Gastrocnemius medialis (tissue), 4 donors: Measurements from ENCODE around the gene CACNB4.

ENCODE experiments used
- CTCF ChIP-seq, 5 experiments: fragments of 450-650 bp in 3 of 5; fragments of 200-600 bp in 2 of 5; sonication (generic) in 2 of 5; IDR thresholded peaks in 4 of 5; conservative IDR thresholded peaks in 1 of 5; 1 replicate in 4 of 5; 2 replicates in 1 of 5; pipeline ENCODE4 v1.5.1; 2016 to 2019; ENCODE audit warnings: antibody characterized with exemption in 5 of 5, mild to moderate bottlenecking in 3 of 5, moderate library complexity in 3 of 5
- POLR2A ChIP-seq, 2 donors: fragments of 450-650 bp; IDR thresholded peaks; one replicate each; pipeline ENCODE4 v1.6.1; 2017; ENCODE audit warnings: antibody characterized with exemption in 2 of 2, mild to moderate bottlenecking in 2 of 2, moderate library complexity in 2 of 2

DNA sequence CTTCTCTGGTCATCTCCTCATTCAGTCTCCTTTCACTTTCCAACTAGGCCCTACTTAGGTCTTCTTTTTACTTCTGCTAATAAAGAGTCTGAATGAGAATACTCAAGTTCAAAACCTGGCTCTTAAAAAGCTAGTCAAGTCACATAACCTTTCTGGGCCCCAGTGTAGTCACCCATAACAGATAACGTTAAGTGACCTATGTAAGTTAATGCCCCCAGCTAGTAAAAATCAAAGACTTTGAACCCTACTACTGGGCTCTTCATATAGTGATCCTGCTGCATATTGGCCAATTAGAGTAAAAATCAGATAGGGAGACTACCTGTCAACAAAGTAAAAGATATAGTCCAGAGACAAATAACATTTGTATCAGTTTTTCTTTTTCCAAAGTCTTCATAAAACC lies 288.4 kb downstream of the CACNB4 start:
- TF ChIP-seq CTCF (IDR thresholded peaks at IDR 0.05 in 4 of 5, conservative IDR thresholded peaks at IDR 0.05 in 1 of 5) (no peak), POLR2A (IDR thresholded peaks at IDR 0.05) (no peak)
